ENCODE results near the gene CXCR4.

Gene CXCR4

GRCh38 chr2:136117909-136118818 lies at the start of gene CXCR4:
TSS of gene CXCR4 (minus strand) at chr2:136118149. CDS start at chr2:136118060, 89 bp downstream.
- DNase-seq (ENCODE audit: low spot score) (no peak), FAIRE-seq (no peak)

GRCh38 chr2:136164280-136164776 lies 46.4 kb upstream of the CXCR4 start:
- FAIRE-seq (no peak), DNase-seq (ENCODE audit: low spot score) (no peak)

GRCh38 chr2:136162438-136162837 lies 44.5 kb upstream of the CXCR4 start:
- no peak for FAIRE-seq
- no peak for DNase-seq (ENCODE audit: low spot score)

GRCh38 chr2:136156411-136156810 lies 38.5 kb upstream of the CXCR4 start:
- no peak for DNase-seq (ENCODE audit: low spot score)
- no peak for FAIRE-seq

- DNase-seq (ENCODE audit: low spot score) (no peak), FAIRE-seq (no peak)
These were observed 36.4 kb upstream of the CXCR4 start for GRCh38 chr2:136154384-136154783.

- FAIRE-seq (no peak), DNase-seq (ENCODE audit: low spot score) (no peak)
These were observed 33.3 kb upstream of the CXCR4 start for GRCh38 chr2:136151021-136151971.

- FAIRE-seq (no peak), DNase-seq (ENCODE audit: low spot score) (no peak)
These were observed 31.1 kb upstream of the CXCR4 start for GRCh38 chr2:136149011-136149410.

GRCh38 chr2:136146564-136146963 lies 28.6 kb upstream of the CXCR4 start:
- FAIRE-seq (no peak), DNase-seq (ENCODE audit: low spot score) (no peak)

- FAIRE-seq (no peak), DNase-seq (ENCODE audit: low spot score) (no peak)
These were observed 25.9 kb upstream of the CXCR4 start for GRCh38 chr2:136143603-136144451.

- FAIRE-seq = no peak
These were observed 23.7 kb upstream of the CXCR4 start for GRCh38 chr2:136141510-136142149.

GRCh38 chr2:136139631-136140030 lies 21.7 kb upstream of the CXCR4 start:
- no peak for FAIRE-seq
- no peak for DNase-seq (ENCODE audit: low spot score)

More at GRCh38 chr2:136141510-136142149, 23.7 kb upstream of the CXCR4 start:
- DNase-seq (ENCODE audit: low spot score) = no peak

- FAIRE-seq (peak; percentile 40), DNase-seq (ENCODE audit: low spot score) (peak; percentile 17)
These were observed 20.0 kb upstream of the CXCR4 start for GRCh38 chr2:136137982-136138381.

- DNase-seq (ENCODE audit: low spot score) (peak; percentile 39), FAIRE-seq (no peak)
These were observed 19.0 kb upstream of the CXCR4 start for GRCh38 chr2:136136931-136137330.

GRCh38 chr2:136135921-136136906 lies 18.3 kb upstream of the CXCR4 start:
- peak; percentile 30 for DNase-seq (ENCODE audit: low spot score)
- FAIRE-seq = no peak

- DNase-seq (ENCODE audit: low spot score) (no peak), FAIRE-seq (no peak)
These were observed 17.5 kb upstream of the CXCR4 start for GRCh38 chr2:136135462-136135861.

- FAIRE-seq = no peak
- DNase-seq (ENCODE audit: low spot score) = no peak
These were observed 16.2 kb upstream of the CXCR4 start for GRCh38 chr2:136134126-136134525.

- DNase-seq (ENCODE audit: low spot score) (peak; percentile 25), FAIRE-seq (no peak)
These were observed 15.6 kb upstream of the CXCR4 start for GRCh38 chr2:136133586-136133985.

GRCh38 chr2:136133176-136133575 lies 15.2 kb upstream of the CXCR4 start:
- no peak for DNase-seq (ENCODE audit: low spot score)
- FAIRE-seq = no peak

GRCh38 chr2:136132825-136133155 lies 14.8 kb upstream of the CXCR4 start:
- FAIRE-seq (no peak), DNase-seq (ENCODE audit: low spot score) (no peak)

Measured in urothelium cell line (cell line).